GM12878 (cell line): ENCODE data around the gene MPPED1. TPM values are rescaled to one million over a fixed set of nuclear protein-coding genes. Genes with fewer than 3 reads are reported as not detected.

Source experiments
- ATAC-seq: fragments of 200-7000 bp; cut with Tn5 transposase; 3 replicates; pipeline ENCODE4 v1.9.1; 2020; ENCODE audit warnings: mild to moderate bottlenecking, moderate library complexity
- BruUV-seq: library from RNA; stranded (reverse); fragments of 400-500 nt; replicated peaks from 2 replicates; lab custom pipeline; 2021; lab: Mats Ljungman, UMichigan
- CTCF ChIA-PET: fragments of 300-600 bp; sonication (Branson Sonifier 250); formaldehyde crosslinking; extraction: SDS; loops from one replicate; lab custom pipeline; 2021; ENCODE audit warnings: inconsistent platforms; lab: Yijun Ruan, JAX
- POLR2A ChIA-PET: fragments of 350-600 bp; formaldehyde crosslinking; extraction: SDS; loops from one replicate; lab custom pipeline; 2021; ENCODE audit warnings: inconsistent platforms; lab: Charles Lee
- RAD21 ChIA-PET: fragments of 300-600 bp; sonication (Branson Sonifier 250); formaldehyde crosslinking; loops from one replicate; lab custom pipeline; 2023; ENCODE audit warnings: antibody characterized with exemption; ENCODE audit not compliant: unreplicated experiment; lab: Charles Lee
- SMC1A ChIA-PET: fragments of 300-600 bp; sonication (Branson Sonifier 250); formaldehyde crosslinking; loops from one replicate; lab custom pipeline; 2023; ENCODE audit not compliant: unreplicated experiment, uncharacterized antibody; lab: Charles Lee
- DNase-seq: peaks from one replicate; pipeline ENCODE4 v3.0.0-alpha.2; 2011; ENCODE audit warnings: low read depth, low spot score
- FAIRE-seq: peaks from 3 replicates; lab custom pipeline; 2011; peaks lifted over from hg19 to GRCh38; lab: Jason Lieb, UNC
- H2AFZ ChIP-seq: 2 replicates; pipeline ENCODE4 v1.6.0; 2011; ENCODE audit warnings: low read depth, low read length, control low read depth; ENCODE audit not compliant: control insufficient read depth
- H3K27ac ChIP-seq: 2 replicates; pipeline ENCODE4 v1.5.1; 2011; ENCODE audit warnings: control low read depth; ENCODE audit not compliant: control insufficient read depth, insufficient read depth
- H3K27me3 ChIP-seq, 2 experiments: replicated peaks in 1 of 2; 2 replicates each; pipeline versions ENCODE4 v1.6.0 to v1.6.1; 2011; ENCODE audit warnings: low read length in 1 of 2; ENCODE audit not compliant: control insufficient read depth in 2 of 2, insufficient read depth in 2 of 2
- H3K36me3 ChIP-seq, 2 experiments: 2 replicates each; pipeline ENCODE4 v1.5.1; 2011; ENCODE audit warnings: low read length in 1 of 2; ENCODE audit not compliant: control insufficient read depth in 2 of 2, insufficient read depth in 2 of 2
- H3K4me1 ChIP-seq: 2 replicates; pipeline ENCODE4 v1.6.1; 2011; ENCODE audit warnings: mild to moderate bottlenecking, low read length, moderate library complexity, mixed read lengths; ENCODE audit not compliant: control insufficient read depth, insufficient read depth
- H3K4me2 ChIP-seq: 2 replicates; pipeline ENCODE4 v1.6.0; 2011; ENCODE audit warnings: control low read depth; ENCODE audit not compliant: control insufficient read depth, insufficient read depth
- H3K4me3 ChIP-seq: fragments of 200-600 bp; sonication (generic); 2 replicates; pipeline ENCODE4 v1.5.1; 2016
- H3K79me2 ChIP-seq: 2 replicates; pipeline ENCODE4 v1.6.0; 2011; ENCODE audit warnings: low read length; ENCODE audit not compliant: control insufficient read depth, insufficient read depth
- H3K9ac ChIP-seq: 2 replicates; pipeline ENCODE4 v1.8.0; 2011; ENCODE audit warnings: low read length, control low read depth, mixed read lengths; ENCODE audit not compliant: control insufficient read depth, insufficient read depth
- H3K9me3 ChIP-seq: replicated peaks from 3 replicates; pipeline ENCODE4 v1.5.1; 2011; ENCODE audit warnings: mild to moderate bottlenecking, low read length; ENCODE audit not compliant: control insufficient read depth, insufficient read depth
- H4K20me1 ChIP-seq: 2 replicates; pipeline ENCODE4 v1.6.0; 2011; ENCODE audit not compliant: control insufficient read depth, insufficient read depth
- CBFB ChIP-seq: IDR thresholded peaks from 2 replicates; pipeline ENCODE4 v1.6.1; 2016; ENCODE audit warnings: antibody characterized with exemption, low read depth
- CBX3 ChIP-seq: fragments of 200-600 bp; sonication (generic); IDR thresholded peaks from 2 replicates; pipeline ENCODE4 v1.6.1; 2016; ENCODE audit warnings: low read depth, borderline replicate concordance
- CEBPB ChIP-seq, 2 experiments: fragments of 150-350 bp in 1 of 2; IDR thresholded peaks; 2 replicates each; pipeline ENCODE4 v1.6.1; 2012 to 2014; ENCODE audit warnings: low read depth in 2 of 2, low read length in 2 of 2, borderline replicate concordance in 1 of 2, inconsistent platforms in 1 of 2
- CHD2 ChIP-seq: IDR thresholded peaks from 2 replicates; pipeline ENCODE4 v1.6.1; 2011; ENCODE audit warnings: low read depth, low read length, improper control_type of control experiment, borderline replicate concordance
- EGR1 ChIP-seq, 2 experiments: IDR thresholded peaks; 1 replicate in 1 of 2; 2 replicates in 1 of 2; pipeline ENCODE4 v1.6.1; 2011 to 2012; ENCODE audit warnings: low read depth in 2 of 2, low read length in 2 of 2, borderline replicate concordance in 1 of 2, mild to moderate bottlenecking in 1 of 2, moderate library complexity in 1 of 2
- ESRRA ChIP-seq: IDR thresholded peaks from 2 replicates; pipeline ENCODE4 v1.6.1; 2012; ENCODE audit warnings: mild to moderate bottlenecking, low read length, improper control_type of control experiment
- NFYB ChIP-seq: IDR thresholded peaks from 2 replicates; pipeline ENCODE4 v1.6.1; 2011; ENCODE audit warnings: low read depth, mild to moderate bottlenecking, low read length, improper control_type of control experiment, moderate library complexity; ENCODE audit not compliant: insufficient read depth
- NR2F1 ChIP-seq: fragments of 450-650 bp; conservative IDR thresholded peaks from 2 replicates; pipeline ENCODE4 v1.6.1; 2017; ENCODE audit warnings: mild to moderate bottlenecking
- SIX5 ChIP-seq: IDR thresholded peaks from 2 replicates; pipeline ENCODE4 v1.6.1; 2011; ENCODE audit warnings: mild to moderate bottlenecking, low read depth, low read length, moderate library complexity; ENCODE audit not compliant: severe bottlenecking
- ZBED1 ChIP-seq: IDR thresholded peaks from 2 replicates; pipeline ENCODE4 v1.6.1; 2016; ENCODE audit warnings: borderline replicate concordance
- WGBS: methylation state at CpG from one replicate; pipeline ENCODE4 v1.1.6; 2016; ENCODE audit warnings: low lambda C conversion rate; ENCODE audit not compliant: insufficient replicate concordance, insufficient coverage; ENCODE audit errors: missing lambda C conversion rate; 5-methylcytosine and 5-hydroxymethylcytosine counted together
- in situ Hi-C: fragments of 300-500 bp; cut with MboI; formaldehyde crosslinking; loops from 9 replicates; pipeline ENCODE4 v1.14.3; 2018; ENCODE audit warnings: mixed read lengths
- intact Hi-C: fragments of 100-400 bp; cut with micrococcal nuclease; formaldehyde crosslinking; loops from one replicate; pipeline ENCODE4 v1.14.2; 2022; ENCODE audit not compliant: unreplicated experiment
- polyA plus RNA-seq, 11 experiments: library from polyadenylated mRNA; depleted of rRNA in 4 of 11; unstranded in 6 of 11; stranded (reverse) in 5 of 11; fragments of >200 nt; fragmentation: Nextera tagmentation in 4 of 11; fragmentation: Illumina TruSeq in 1 of 11; extraction: Ambion mirVana in 4 of 11; extraction: Trizol in 1 of 11; gene quantifications; 1 replicate in 1 of 11; 2 replicates in 10 of 11; pipeline versions ENCODE4 v1.2.1 to v1.2.3, GENCODE V29; 2011 to 2016; ENCODE audit warnings: inconsistent platforms in 2 of 11, missing spikeins in 2 of 11, low read depth in 1 of 11
- total RNA-seq, 4 experiments: library from RNA; depleted of rRNA in 3 of 4; stranded (reverse); fragments of >200 nt in 3 of 4; fragmentation: Illumina TruSeq in 1 of 4; extraction: Trizol in 1 of 4; gene quantifications; 2 replicates each; pipeline versions ENCODE4 v1.2.1 to v1.2.3, GENCODE V29; 2013 to 2021

MPPED1 gene
- total and polyA plus RNA-seq, 10 of the 15 experiments (the other 5 are each of a cell fraction or from before 2014, with no cell fraction given), result 0.11 TPM; not detected in 9

- no peak for FAIRE-seq
- H3K4me3 ChIP-seq, result no peak overlapping the region
- POLR2A ChIA-PET, result no interaction called here
- WGBS, result 26% methylated on average over 15 of the region's 15 CpGs
- no peak overlapping the region for H3K4me2 ChIP-seq
- no peak for TF ChIP-seq CBFB
- no peak for TF ChIP-seq SIX5
- no peak for TF ChIP-seq NR2F1
- TF ChIP-seq ESRRA, result no peak
- no peak for TF ChIP-seq ZBED1
- no peak for TF ChIP-seq NFYB
- no peak for TF ChIP-seq CHD2
- no peak for TF ChIP-seq CEBPB (IDR thresholded peaks at IDR 0.05; ENCODE audit: borderline replicate concordance in 1 of 2, low read depth in 2 of 2, low read length in 2 of 2)
- no peak for TF ChIP-seq EGR1 (IDR thresholded peaks at IDR 0.05; ENCODE audit: borderline replicate concordance in 1 of 2, low read depth in 2 of 2, low read length in 2 of 2)
- no peak for TF ChIP-seq CBX3
- TF ChIP-seq, all 136 proteins: peak for 0
- Histone ChIP-seq H3K4me1 (no peaks in the 10 kb centered on the region), H3K9ac (no peak overlapping the region), H3K27ac (no peak overlapping the region), H3K79me2 (no peaks in the 10 kb centered on the region), H4K20me1 (no peaks in the 10 kb centered on the region), H3K36me3 (no peaks in the 10 kb centered on the region), H3K27me3 (peaks cover 0 to 4% of the 10 kb centered on the region in 2 experiments; a peak in 2 of 4 replicates), H2AFZ (no peak overlapping the region), H3K9me3 (no peaks in the 10 kb centered on the region)
- DNase-seq (no peak), ATAC-seq (no peak)
- intact Hi-C loops, result no loop called here
- SMC1A ChIA-PET, result no interaction called here
- BruUV-seq, result no TSS peak
- RAD21 ChIA-PET, result no interaction called here
- CTCF ChIA-PET, result interaction anchor here (0.6 kb wide), 2 partner anchors 17 to 258 kb away, joined by 4 read pairs; no protein-coding TSS in a partner anchor
- in situ Hi-C loops, result no loop called here
These were observed 7.0 kb upstream of the MPPED1 start for GRCh38 chr22:43404673-43405385.
